ENCODE measurements around the gene IGSF6. TPM values are rescaled to one million over a fixed set of nuclear protein-coding genes. Genes with fewer than 3 reads are reported as not detected.

IGSF6 gene
- total and polyA plus RNA-seq, 2 donors (not counting 1 experiment from before 2014, with no cell fraction given): 0.33 to 1.3 TPM

DNA sequence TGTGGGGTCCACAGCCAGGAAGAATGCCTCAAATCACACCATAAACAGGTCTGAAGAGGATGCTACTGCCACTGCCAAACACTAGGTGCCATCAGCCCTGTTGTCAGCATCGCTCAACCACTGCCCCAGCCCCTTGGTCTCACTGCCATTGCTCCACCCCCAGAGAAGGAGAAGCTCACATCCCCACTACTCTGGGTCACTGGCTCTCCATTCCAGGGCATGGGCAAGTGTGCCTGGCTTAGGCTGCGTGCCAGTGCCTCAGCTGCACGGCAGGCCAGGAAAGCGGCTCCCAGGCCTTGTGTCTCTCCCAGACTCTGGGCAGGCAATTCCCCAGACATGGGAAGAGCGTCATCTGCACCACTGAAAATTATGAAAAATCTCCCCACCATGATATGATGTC, 1.2 kb upstream of the IGSF6 start:
- Histone ChIP-seq H3K27ac (ENCODE audit: low read length in 2 of 2) (no peak overlapping the region), H3K27me3 (replicated peaks in 1 of 4; ENCODE audit: control extremely low read depth in 1 of 4, control insufficient read depth in 3 of 4, insufficient read depth in 4 of 4, low read length in 3 of 4) (no peaks in the 10 kb centered on the region), H3K9me3 (ENCODE audit: control extremely low read depth in 1 of 3, control insufficient read depth in 2 of 3, insufficient read depth in 1 of 3, low read length in 2 of 3) (peaks cover 0 to 2% (median 0%) of the 10 kb centered on the region in 3 donors), H3K4me3 (ENCODE audit: control extremely low read depth in 1 of 5, extremely low read depth in 1 of 5, insufficient read depth in 1 of 5, low read depth in 2 of 5, low read length in 4 of 5) (no peak overlapping the region), H3K9ac (ENCODE audit: low read length) (no peak overlapping the region), H3K4me1 (ENCODE audit: control insufficient read depth in 2 of 2, insufficient read depth in 2 of 2, low read length in 2 of 2) (peaks cover 69 to 74% of the 10 kb centered on the region in 2 donors), H2AFZ (ENCODE audit: insufficient read depth, low read depth, low read length, poor library complexity, severe bottlenecking) (no peak overlapping the region), H4K20me1 (ENCODE audit: control insufficient read depth, insufficient read depth, low read length, poor library complexity, severe bottlenecking) (no peaks in the 10 kb centered on the region), H3K79me2 (ENCODE audit: control insufficient read depth, insufficient read depth, low read length) (peaks cover 22% of the 10 kb centered on the region), H3K36me3 (replicated peaks in 1 of 2; ENCODE audit: control extremely low read depth in 1 of 2, control insufficient read depth in 1 of 2, extremely low read depth in 1 of 2, insufficient read depth in 2 of 2, low read length in 1 of 2) (peaks cover 0 to 5% of the 10 kb centered on the region in 2 experiments), H3K4me2 (replicated peaks; ENCODE audit: low read depth, low read length, poor library complexity, severe bottlenecking) (no peak overlapping the region)
- Mint-ChIP-seq H3K4me1 (peaks cover 78% of the 10 kb centered on the region), H3K27me3 (no peaks in the 10 kb centered on the region), H3K9me3 (ENCODE audit: insufficient read depth) (no peaks in the 10 kb centered on the region), H3K4me3 (no peak overlapping the region), H3K27ac (peak overlapping the region; percentile 20)
- TF ChIP-seq EZH2 (IDR thresholded peaks at IDR 0.05; ENCODE audit: borderline replicate concordance, insufficient read depth, low read depth, low read length, poor library complexity, severe bottlenecking): no peak
- TF ChIP-seq, protein P1, sequence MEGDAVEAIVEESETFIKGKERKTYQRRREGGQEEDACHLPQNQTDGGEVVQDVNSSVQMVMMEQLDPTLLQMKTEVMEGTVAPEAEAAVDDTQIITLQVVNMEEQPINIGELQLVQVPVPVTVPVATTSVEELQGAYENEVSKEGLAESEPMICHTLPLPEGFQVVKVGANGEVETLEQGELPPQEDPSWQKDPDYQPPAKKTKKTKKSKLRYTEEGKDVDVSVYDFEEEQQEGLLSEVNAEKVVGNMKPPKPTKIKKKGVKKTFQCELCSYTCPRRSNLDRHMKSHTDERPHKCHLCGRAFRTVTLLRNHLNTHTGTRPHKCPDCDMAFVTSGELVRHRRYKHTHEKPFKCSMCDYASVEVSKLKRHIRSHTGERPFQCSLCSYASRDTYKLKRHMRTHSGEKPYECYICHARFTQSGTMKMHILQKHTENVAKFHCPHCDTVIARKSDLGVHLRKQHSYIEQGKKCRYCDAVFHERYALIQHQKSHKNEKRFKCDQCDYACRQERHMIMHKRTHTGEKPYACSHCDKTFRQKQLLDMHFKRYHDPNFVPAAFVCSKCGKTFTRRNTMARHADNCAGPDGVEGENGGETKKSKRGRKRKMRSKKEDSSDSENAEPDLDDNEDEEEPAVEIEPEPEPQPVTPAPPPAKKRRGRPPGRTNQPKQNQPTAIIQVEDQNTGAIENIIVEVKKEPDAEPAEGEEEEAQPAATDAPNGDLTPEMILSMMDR (IDR thresholded peaks at IDR 0.05): no peak
- ChIA-PET POLR2A (no interaction called here), CTCF (interaction anchor here (1.0 to 7.8 kb wide), 3 partner anchors 8 to 57 kb away, joined by 3 to 159 read pairs (median 3); no protein-coding TSS in a partner anchor)
- no peak for ATAC-seq (ENCODE audit: low read depth)
- WGBS (ENCODE audit: insufficient coverage): 95% methylated on average over 4 of the region's 5 CpGs
- intact Hi-C loops (cut with micrococcal nuclease): no loop called here
- DNase-seq: no peak

DNA sequence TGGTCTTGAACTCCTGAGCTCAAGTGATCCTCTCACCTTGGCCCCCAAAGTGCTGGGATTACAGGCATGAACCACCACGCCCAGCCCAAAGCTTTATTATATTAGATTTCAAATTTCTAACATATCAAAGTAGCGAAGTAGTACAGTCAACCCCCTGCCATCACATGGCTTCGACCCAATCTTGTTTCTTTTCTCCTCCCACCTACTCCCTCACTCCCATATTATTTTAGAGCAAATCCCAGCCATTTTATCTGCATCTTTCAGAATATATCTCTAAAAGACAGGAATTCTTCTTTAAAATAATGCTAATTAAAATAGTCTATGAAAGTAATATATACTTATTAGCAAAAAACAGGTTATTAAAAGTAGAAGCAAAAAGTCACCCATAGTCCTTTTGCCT, 893 bp downstream of the IGSF6 start:
- peak overlapping the region in 1 of 5 experiments; percentile 75 for H3K4me3 ChIP-seq (ENCODE audit: control extremely low read depth in 1 of 5, extremely low read depth in 1 of 5, insufficient read depth in 1 of 5, low read depth in 2 of 5, low read length in 4 of 5)
- H3K36me3 ChIP-seq (replicated peaks in 1 of 2; ENCODE audit: control extremely low read depth in 1 of 2, control insufficient read depth in 1 of 2, extremely low read depth in 1 of 2, insufficient read depth in 2 of 2, low read length in 1 of 2): peaks cover 0 to 5% of the 10 kb centered on the region in 2 experiments
- no peak for ATAC-seq (ENCODE audit: low read depth)
- H3K4me2 ChIP-seq (replicated peaks; ENCODE audit: low read depth, low read length, poor library complexity, severe bottlenecking): no peak overlapping the region
- H2AFZ ChIP-seq (ENCODE audit: insufficient read depth, low read depth, low read length, poor library complexity, severe bottlenecking): no peak overlapping the region
- 91% methylated on average over 3 of the region's 3 CpGs for WGBS (ENCODE audit: insufficient coverage)
- intact Hi-C loops (cut with micrococcal nuclease): no loop called here
- H3K27me3 Mint-ChIP-seq: no peaks in the 10 kb centered on the region
- H3K27ac ChIP-seq (ENCODE audit: low read length in 2 of 2): no peak overlapping the region
- peaks cover 77% of the 10 kb centered on the region for H3K4me1 Mint-ChIP-seq
- ChIA-PET CTCF (interaction anchor here (0.7 to 1.9 kb wide), 2 partner anchors 11 to 12 kb away, joined by 3 to 8 read pairs; partner anchors contain the start of gene OTOA), POLR2A (no interaction called here)
- no peak overlapping the region for H3K9ac ChIP-seq (ENCODE audit: low read length)
- H3K27ac Mint-ChIP-seq: no peak overlapping the region
- no peaks in the 10 kb centered on the region for H3K27me3 ChIP-seq (replicated peaks in 1 of 4; ENCODE audit: control extremely low read depth in 1 of 4, control insufficient read depth in 3 of 4, insufficient read depth in 4 of 4, low read length in 3 of 4)
- TF ChIP-seq EZH2 (IDR thresholded peaks at IDR 0.05; ENCODE audit: borderline replicate concordance, insufficient read depth, low read depth, low read length, poor library complexity, severe bottlenecking): no peak
- TF ChIP-seq, protein P1 (IDR thresholded peaks at IDR 0.05): no peak
- no peak overlapping the region for H3K4me3 Mint-ChIP-seq
- H3K9me3 ChIP-seq (ENCODE audit: control extremely low read depth in 1 of 3, control insufficient read depth in 2 of 3, insufficient read depth in 1 of 3, low read length in 2 of 3): no peaks in the 10 kb centered on the region
- H3K9me3 Mint-ChIP-seq (ENCODE audit: insufficient read depth): no peaks in the 10 kb centered on the region
- peaks cover 22% of the 10 kb centered on the region for H3K79me2 ChIP-seq (ENCODE audit: control insufficient read depth, insufficient read depth, low read length)
- peaks cover 69 to 76% of the 10 kb centered on the region in 2 donors for H3K4me1 ChIP-seq (ENCODE audit: control insufficient read depth in 2 of 2, insufficient read depth in 2 of 2, low read length in 2 of 2)
- H4K20me1 ChIP-seq (ENCODE audit: control insufficient read depth, insufficient read depth, low read length, poor library complexity, severe bottlenecking): no peaks in the 10 kb centered on the region
- DNase-seq: no peak

Measured in B cell (primary cell).